GM23338 (cell line): ENCODE data around the gene CNOT11. TPM values are rescaled to one million over a fixed set of nuclear protein-coding genes. Genes with fewer than 3 reads are reported as not detected.

Experiments used
- ATAC-seq: fragments of 200-7000 bp; cut with Tn5 transposase; 3 replicates; pipeline ENCODE4 v1.9.1; 2020
- DNase-seq: peaks from one replicate; pipeline ENCODE4 v3.0.0-alpha.2; 2015; ENCODE audit warnings: low spot score
- H2AFZ ChIP-seq: fragments of 200-600 bp; sonication (generic); 2 replicates; pipeline ENCODE4 v1.8.0; 2016; ENCODE audit warnings: antibody characterized with exemption, mild to moderate bottlenecking, moderate library complexity
- H3F3A ChIP-seq: fragments of 200-600 bp; sonication (generic); replicated peaks from 2 replicates; pipeline ENCODE4 v1.8.0; 2017; ENCODE audit warnings: antibody characterized with exemption, mixed run types, low read depth
- H3K27ac ChIP-seq: fragments of 200-600 bp; sonication (generic); 2 replicates; pipeline ENCODE4 v1.6.1; 2016; ENCODE audit warnings: low read depth
- H3K27me3 ChIP-seq: fragments of 200-600 bp; sonication (generic); 2 replicates; pipeline ENCODE4 v1.8.0; 2016; ENCODE audit warnings: mild to moderate bottlenecking, mixed run types, moderate library complexity; ENCODE audit not compliant: insufficient read depth
- H3K36me3 ChIP-seq: fragments of 200-600 bp; sonication (generic); 2 replicates; pipeline ENCODE4 v1.8.0; 2016; ENCODE audit warnings: mild to moderate bottlenecking; ENCODE audit not compliant: insufficient read depth
- H3K4me1 ChIP-seq: fragments of 200-600 bp; sonication (generic); 2 replicates; pipeline ENCODE4 v1.8.0; 2016; ENCODE audit warnings: mild to moderate bottlenecking, moderate library complexity; ENCODE audit not compliant: insufficient read depth
- H3K4me2 ChIP-seq: fragments of 200-600 bp; sonication (generic); 2 replicates; pipeline ENCODE4 v1.7.1; 2017; ENCODE audit warnings: mixed run types
- H3K4me3 ChIP-seq: fragments of 200-600 bp; sonication (generic); 2 replicates; pipeline ENCODE4 v1.6.1; 2016; ENCODE audit warnings: mixed run types
- H3K79me2 ChIP-seq: fragments of 200-600 bp; sonication (generic); replicated peaks from 2 replicates; pipeline ENCODE4 v1.8.0; 2017; ENCODE audit warnings: mild to moderate bottlenecking; ENCODE audit not compliant: insufficient read depth
- H3K9me2 ChIP-seq: fragments of 200-600 bp; sonication (generic); 2 replicates; pipeline ENCODE4 v1.8.0; 2017; ENCODE audit not compliant: insufficient read depth
- H4K20me1 ChIP-seq: fragments of 200-600 bp; sonication (generic); replicated peaks from 2 replicates; pipeline ENCODE4 v1.8.0; 2017; ENCODE audit warnings: mild to moderate bottlenecking; ENCODE audit not compliant: insufficient read depth
- H3K27ac Mint-ChIP-seq: 2 replicates; pipeline ENCODE4 v1.8.0; 2020; ENCODE audit warnings: inconsistent platforms, mild to moderate bottlenecking, moderate library complexity, mixed read lengths
- H3K27me3 Mint-ChIP-seq: 3 replicates; pipeline ENCODE4 v1.8.0; 2022; ENCODE audit warnings: low read depth, mild to moderate bottlenecking, moderate library complexity, mixed read lengths, inconsistent platforms; ENCODE audit not compliant: insufficient read depth, poor library complexity
- H3K36me3 Mint-ChIP-seq: 3 replicates; pipeline ENCODE4 v1.8.0; 2021; ENCODE audit warnings: low read depth, mild to moderate bottlenecking, inconsistent platforms, moderate library complexity, mixed read lengths
- H3K4me1 Mint-ChIP-seq: 3 replicates; pipeline ENCODE4 v1.8.0; 2020; ENCODE audit warnings: mild to moderate bottlenecking, inconsistent platforms, mixed read lengths
- H3K4me3 Mint-ChIP-seq: 3 replicates; pipeline ENCODE4 v1.8.0; 2021; ENCODE audit warnings: moderate library complexity, mild to moderate bottlenecking, inconsistent platforms, mixed read lengths
- H3K9me3 Mint-ChIP-seq: 3 replicates; pipeline ENCODE4 v1.8.0; 2020; ENCODE audit warnings: moderate library complexity, mild to moderate bottlenecking, inconsistent platforms, mixed read lengths
- CREB1 ChIP-seq: fragments of 250-450 bp; sonication (Bioruptor Pico); IDR thresholded peaks from 2 replicates; pipeline ENCODE4 v1.5.0; 2020; ENCODE audit warnings: low read depth, mild to moderate bottlenecking, moderate library complexity
- ETS1 ChIP-seq: IDR thresholded peaks from 2 replicates; pipeline ENCODE4 v1.6.1; 2016; ENCODE audit warnings: antibody characterized with exemption
- EZH2 ChIP-seq: fragments of 200-600 bp; sonication (generic); IDR thresholded peaks from one replicate; pipeline ENCODE4 v1.8.0; 2017; ENCODE audit warnings: antibody characterized with exemption, mild to moderate bottlenecking, low read depth; ENCODE audit not compliant: unreplicated experiment
- EZH2phosphoT487 ChIP-seq: fragments of 200-600 bp; sonication (generic); IDR thresholded peaks from one replicate; pipeline ENCODE4 v1.8.1; 2018; ENCODE audit warnings: antibody characterized with exemption; ENCODE audit not compliant: unreplicated experiment
- JUNB ChIP-seq: IDR thresholded peaks from one replicate; pipeline ENCODE4 v1.6.1; 2016; ENCODE audit warnings: antibody characterized with exemption; ENCODE audit not compliant: unreplicated experiment
- NANOG ChIP-seq: IDR thresholded peaks from 2 replicates; pipeline ENCODE4 v1.6.1; 2016; ENCODE audit warnings: antibody characterized with exemption, borderline replicate concordance
- POLR2AphosphoS5 ChIP-seq: IDR thresholded peaks from 2 replicates; pipeline ENCODE4 v1.6.1; 2016; ENCODE audit warnings: antibody characterized with exemption, low read depth
- STAT1 ChIP-seq: IDR thresholded peaks from one replicate; pipeline ENCODE4 v1.6.1; 2016; ENCODE audit warnings: antibody characterized with exemption; ENCODE audit not compliant: unreplicated experiment
- ZNF331 ChIP-seq: fragments of 250-450 bp; sonication (Bioruptor Pico); IDR thresholded peaks from 2 replicates; pipeline ENCODE4 v1.5.0; 2020; ENCODE audit warnings: low read depth, mild to moderate bottlenecking, moderate library complexity
- ZNF462 ChIP-seq: fragments of 250-450 bp; sonication (Bioruptor Pico); IDR thresholded peaks from 2 replicates; pipeline ENCODE4 v1.5.0; 2020; ENCODE audit warnings: mild to moderate bottlenecking, moderate library complexity
- polyA plus RNA-seq: library from polyadenylated mRNA; unstranded; fragments of >200 nt; fragmentation: Nextera tagmentation; extraction: Ambion mirVana; gene quantifications from 2 replicates; pipeline ENCODE4 v1.2.1, GENCODE V29; 2016
- total RNA-seq: library from RNA; depleted of rRNA; stranded (reverse); fragments of >200 nt; shearing (Covaris generic); gene quantifications from 2 replicates; pipeline ENCODE4 v1.2.3, GENCODE V29; 2014

CNOT11 gene
- total and polyA plus RNA-seq, 2 experiments from 2014 or later = 34.8 to 74.2 TPM

GRCh38 chr2:101294861-101295260 is 42.2 kb downstream of the CNOT11 start (continued):
- TF ChIP-seq ZNF462 (CRISPR knock-in tag) (no peak), NANOG (no peak), STAT1 (no peak)

- Histone ChIP-seq H3K4me3 (no peak overlapping the region), H3K4me2 (no peak overlapping the region), H2AFZ (no peak overlapping the region), H3K36me3 (no peaks in the 10 kb centered on the region; the same call in 1 of the 2 replicates), H4K20me1 (peaks cover 26% of the 10 kb centered on the region; the same call in 1 of the 2 replicates), H3F3A (no peaks in the 10 kb centered on the region), H3K79me2 (peaks cover 69% of the 10 kb centered on the region), H3K9me2 (no peaks in the 10 kb centered on the region), H3K4me1 (0 out of 2 replicates have a peak, but pooled peaks cover 2% of the 10 kb centered on the region), H3K27me3 (no peaks in the 10 kb centered on the region), H3K27ac (no peak overlapping the region)
- Mint-ChIP-seq H3K36me3 (peaks cover 2% of the 10 kb centered on the region; the same call in 2 of the 3 replicates), H3K9me3 (no peaks in the 10 kb centered on the region), H3K27ac (no peak overlapping the region), H3K4me1 (peaks cover 7% of the 10 kb centered on the region), H3K27me3 (no peaks in the 10 kb centered on the region), H3K4me3 (no peak overlapping the region)
- DNase-seq (no peak), ATAC-seq (no peak)
- TF ChIP-seq JUNB (no peak), ZNF331 (CRISPR knock-in tag) (no peak), CREB1 (CRISPR knock-in tag) (no peak), EZH2phosphoT487 (no peak), ZNF462 (CRISPR knock-in tag) (no peak), ETS1 (no peak), EZH2 (no peak), POLR2AphosphoS5 (no peak)
Observed at GRCh38 chr2:101295895-101296294, 43.2 kb downstream of the CNOT11 start.
